A549 (cell line): ENCODE data around the gene ARHGEF19. TPM values are rescaled to one million over a fixed set of nuclear protein-coding genes. Genes with fewer than 3 reads are reported as not detected.

Source experiments
- ATAC-seq, 2 experiments: fragments of 200-7000 bp in 1 of 2; fragments of >200 bp in 1 of 2; cut with Nextera tagmentation in 1 of 2; cut with Tn5 transposase in 1 of 2; 3 replicates each; pipeline versions ENCODE4 v1.8.0 to v1.9.1; 2018 to 2020; ENCODE audit warnings: mild to moderate bottlenecking in 1 of 2, moderate library complexity in 1 of 2
- CTCF ChIA-PET: fragments of 300-600 bp; sonication (Branson Sonifier 250); formaldehyde crosslinking; extraction: SDS; loops from one replicate; lab custom pipeline; 2021; ENCODE audit warnings: antibody characterized with exemption, inconsistent platforms; lab: Yijun Ruan, JAX
- POLR2A ChIA-PET: fragments of 350-600 bp; formaldehyde crosslinking; extraction: SDS; loops from one replicate; lab custom pipeline; 2021; ENCODE audit warnings: antibody characterized with exemption, inconsistent platforms; lab: Yijun Ruan, JAX
- DNase-seq, 2 experiments: peaks; one replicate each; pipeline versions ENCODE4 v3.0.0 to v3.0.0-alpha.2; 2011 to 2016; ENCODE audit warnings: low read depth in 1 of 2, low spot score in 1 of 2
- FAIRE-seq: peaks from 2 replicates; lab custom pipeline; 2011; peaks lifted over from hg19 to GRCh38; lab: Jason Lieb, UNC
- H3K27ac ChIP-seq, 2 experiments: fragments of >200 bp; sonication (Bioruptor Twin); formaldehyde crosslinking; 3 replicates each; pipeline ENCODE4 v1.5.1; 2016 to 2017
- H3K4me1 ChIP-seq: fragments of >200 bp; sonication (Bioruptor Twin); formaldehyde crosslinking; 3 replicates; pipeline ENCODE4 v1.6.1; 2016
- H3K4me2 ChIP-seq: fragments of >200 bp; sonication (Bioruptor Twin); formaldehyde crosslinking; 3 replicates; pipeline ENCODE4 v1.6.1; 2016
- H3K4me3 ChIP-seq: fragments of >200 bp; sonication (Bioruptor Twin); formaldehyde crosslinking; 3 replicates; pipeline ENCODE4 v1.5.1; 2016
- H3K9me3 ChIP-seq: fragments of >200 bp; sonication (Bioruptor Twin); formaldehyde crosslinking; 3 replicates; pipeline ENCODE4 v1.6.1; 2016
- BHLHE40 ChIP-seq: IDR thresholded peaks from 2 replicates; pipeline ENCODE4 v1.6.1; 2012; ENCODE audit warnings: low read depth, low read length, inconsistent platforms
- CBX2 ChIP-seq: fragments of 200-600 bp; sonication (generic); IDR thresholded peaks from 2 replicates; pipeline ENCODE4 v1.6.1; 2016; ENCODE audit warnings: low read depth, mild to moderate bottlenecking, borderline replicate concordance
- E2F6 ChIP-seq: IDR thresholded peaks from 2 replicates; pipeline ENCODE4 v1.6.1; 2012; ENCODE audit warnings: low read depth, borderline replicate concordance
- EHF ChIP-seq: fragments of 250-450 bp; sonication (Bioruptor Pico); IDR thresholded peaks from 2 replicates; pipeline ENCODE4 v1.5.0; 2020; ENCODE audit warnings: mild to moderate bottlenecking
- EHMT2 ChIP-seq: fragments of 200-600 bp; sonication (generic); IDR thresholded peaks from 2 replicates; pipeline ENCODE4 v1.6.1; 2016; ENCODE audit warnings: antibody characterized with exemption, low read depth, mild to moderate bottlenecking, moderate library complexity
- ELK1 ChIP-seq: fragments of 150-350 bp; IDR thresholded peaks from 2 replicates; pipeline ENCODE4 v1.6.1; 2014; ENCODE audit warnings: low read depth, mild to moderate bottlenecking, low read length
- FOSB ChIP-seq: fragments of 250-450 bp; sonication (Bioruptor Pico); IDR thresholded peaks from 2 replicates; pipeline ENCODE4 v1.5.0; 2020; ENCODE audit warnings: mild to moderate bottlenecking, moderate library complexity
- FOSL2 ChIP-seq, 2 experiments: fragments of 450-650 bp in 1 of 2; fragments of >200 bp in 1 of 2; sonication (Bioruptor Twin) in 1 of 2; formaldehyde crosslinking; IDR thresholded peaks; 2 replicates each; pipeline versions ENCODE4 v1.5.0 to v1.6.1; 2016 to 2020; ENCODE audit warnings: mild to moderate bottlenecking in 1 of 2, moderate library complexity in 1 of 2
- HDAC2 ChIP-seq: fragments of 200-600 bp; sonication (generic); IDR thresholded peaks from 2 replicates; pipeline ENCODE4 v1.6.1; 2016
- HOXB13 ChIP-seq: fragments of 250-450 bp; sonication (Bioruptor Pico); IDR thresholded peaks from 2 replicates; pipeline ENCODE4 v1.5.0; 2020; ENCODE audit warnings: low read depth, mild to moderate bottlenecking, moderate library complexity
- JUNB ChIP-seq: fragments of >200 bp; sonication (Bioruptor Twin); formaldehyde crosslinking; IDR thresholded peaks from 2 replicates; pipeline ENCODE4 v1.6.1; 2016
- MAZ ChIP-seq: fragments of 150-350 bp; IDR thresholded peaks from 2 replicates; pipeline ENCODE4 v1.6.1; 2014; ENCODE audit warnings: antibody characterized with exemption, low read depth, low read length, borderline replicate concordance
- MYC ChIP-seq: IDR thresholded peaks from 2 replicates; pipeline ENCODE4 v1.6.1; 2012; ENCODE audit warnings: mild to moderate bottlenecking, inconsistent platforms, low read length, improper control_type of control experiment, borderline replicate concordance
- POLR2A ChIP-seq: IDR thresholded peaks from 2 replicates; pipeline ENCODE4 v1.6.1; 2012; ENCODE audit warnings: mild to moderate bottlenecking, low read length
- RAD21 ChIP-seq, 2 experiments: fragments of >200 bp in 1 of 2; sonication (Bioruptor Twin) in 1 of 2; formaldehyde crosslinking in 1 of 2; IDR thresholded peaks in 1 of 2; conservative IDR thresholded peaks in 1 of 2; 2 replicates in 1 of 2; 3 replicates in 1 of 2; pipeline ENCODE4 v1.6.1; 2012 to 2018; ENCODE audit warnings: inconsistent platforms in 1 of 2
- RFX5 ChIP-seq: fragments of 450-650 bp; IDR thresholded peaks from 2 replicates; pipeline ENCODE4 v1.7.1; 2014; ENCODE audit warnings: antibody characterized with exemption, mild to moderate bottlenecking, moderate library complexity
- RNF2 ChIP-seq: fragments of 200-600 bp; sonication (generic); IDR thresholded peaks from 2 replicates; pipeline ENCODE4 v1.6.1; 2016; ENCODE audit warnings: low read depth, mild to moderate bottlenecking, antibody characterized with exemption, moderate library complexity, borderline replicate concordance
- SREBF2 ChIP-seq: fragments of 450-650 bp; IDR thresholded peaks from 2 replicates; pipeline ENCODE4 v1.6.1; 2014; ENCODE audit warnings: mild to moderate bottlenecking, moderate library complexity
- TFCP2L1 ChIP-seq: fragments of 250-450 bp; sonication (Bioruptor Pico); IDR thresholded peaks from 2 replicates; pipeline ENCODE4 v1.5.0; 2021; ENCODE audit warnings: mild to moderate bottlenecking
- TP53 ChIP-seq: fragments of 250-450 bp; sonication (Bioruptor Pico); IDR thresholded peaks from 2 replicates; pipeline ENCODE4 v1.5.0; 2021; ENCODE audit warnings: mild to moderate bottlenecking, moderate library complexity
- ZNF302 ChIP-seq: fragments of 250-450 bp; sonication (Bioruptor Pico); IDR thresholded peaks from 2 replicates; pipeline ENCODE4 v1.9.0; 2021; ENCODE audit warnings: inconsistent platforms, mild to moderate bottlenecking, moderate library complexity
- ZSCAN20 ChIP-seq: fragments of 250-450 bp; sonication (Bioruptor Pico); IDR thresholded peaks from 2 replicates; pipeline ENCODE4 v1.8.0; 2022; ENCODE audit warnings: mild to moderate bottlenecking, moderate library complexity
- WGBS: methylation state at CpG from one replicate; pipeline ENCODE4 v1.1.6; 2017; ENCODE audit errors: missing lambda C conversion rate; 5-methylcytosine and 5-hydroxymethylcytosine counted together
- polyA plus RNA-seq, 4 experiments: library from polyadenylated mRNA; depleted of rRNA in 3 of 4; stranded (reverse); fragments of >200 nt; fragmentation: RNase III in 1 of 4; extraction: RNeasy Plus Mini Kit Qiagen cat#74134 plus additional on column Dnase treatment in 1 of 4; gene quantifications; 2 replicates in 3 of 4; 3 replicates in 1 of 4; pipeline ENCODE4 v1.2.3, GENCODE V29; 2011 to 2017
- TF ChIP-seq, protein P1 (sequence below): fragments of >200 bp; sonication (Bioruptor Twin); formaldehyde crosslinking; IDR thresholded peaks from 3 replicates; pipeline ENCODE4 v1.5.1; 2016
- TF ChIP-seq, protein P2 (sequence below): fragments of 200-600 bp; sonication (generic); IDR thresholded peaks from 2 replicates; pipeline ENCODE4 v1.6.1; 2016; ENCODE audit warnings: antibody characterized with exemption, mild to moderate bottlenecking, moderate library complexity

ARHGEF19 gene
- polyA plus RNA-seq, 2 of the 4 experiments (the other 2 are of a cell fraction) = 6.1 to 9.2 TPM

DNA sequence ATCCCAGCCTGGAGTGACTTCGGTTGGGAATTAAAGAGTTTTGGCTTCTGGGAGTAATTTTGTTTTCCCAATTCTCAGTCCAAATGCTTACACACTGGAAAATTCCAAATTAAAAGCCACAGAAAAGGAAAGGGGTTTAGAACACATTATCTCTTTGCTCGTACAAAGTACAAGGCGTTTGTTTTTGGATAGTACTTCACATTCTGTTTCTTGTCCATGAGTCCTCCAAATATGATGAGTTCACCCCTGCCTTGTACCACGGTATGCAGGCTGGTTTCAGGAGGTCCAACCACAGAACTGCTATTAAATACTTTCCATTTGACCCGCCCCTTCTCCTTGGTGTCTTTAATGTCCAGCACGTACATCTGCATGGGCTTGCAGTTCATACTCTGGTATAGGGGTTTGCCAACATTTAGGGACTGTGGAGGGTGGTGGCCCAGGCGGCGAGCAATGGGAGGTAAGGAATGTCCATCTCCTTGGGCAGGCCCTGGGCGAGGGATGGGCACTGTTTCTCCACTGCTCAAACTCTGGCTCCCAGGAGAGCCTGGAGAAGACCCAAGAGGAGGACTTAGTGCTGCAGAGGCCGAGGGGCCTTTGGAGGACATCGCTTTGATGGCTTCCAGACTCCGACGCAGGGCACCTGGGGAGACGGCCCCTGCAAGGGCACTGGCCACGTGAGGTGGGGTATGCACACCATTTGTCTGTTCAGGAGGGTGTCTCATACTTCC lies 38.2 kb upstream of the ARHGEF19 start:
- no peak for FAIRE-seq
- ATAC-seq = no peak
- peaks cover 34% of the 10 kb centered on the region; the same call in 2 of the 3 replicates for H3K4me1 ChIP-seq

DNA sequence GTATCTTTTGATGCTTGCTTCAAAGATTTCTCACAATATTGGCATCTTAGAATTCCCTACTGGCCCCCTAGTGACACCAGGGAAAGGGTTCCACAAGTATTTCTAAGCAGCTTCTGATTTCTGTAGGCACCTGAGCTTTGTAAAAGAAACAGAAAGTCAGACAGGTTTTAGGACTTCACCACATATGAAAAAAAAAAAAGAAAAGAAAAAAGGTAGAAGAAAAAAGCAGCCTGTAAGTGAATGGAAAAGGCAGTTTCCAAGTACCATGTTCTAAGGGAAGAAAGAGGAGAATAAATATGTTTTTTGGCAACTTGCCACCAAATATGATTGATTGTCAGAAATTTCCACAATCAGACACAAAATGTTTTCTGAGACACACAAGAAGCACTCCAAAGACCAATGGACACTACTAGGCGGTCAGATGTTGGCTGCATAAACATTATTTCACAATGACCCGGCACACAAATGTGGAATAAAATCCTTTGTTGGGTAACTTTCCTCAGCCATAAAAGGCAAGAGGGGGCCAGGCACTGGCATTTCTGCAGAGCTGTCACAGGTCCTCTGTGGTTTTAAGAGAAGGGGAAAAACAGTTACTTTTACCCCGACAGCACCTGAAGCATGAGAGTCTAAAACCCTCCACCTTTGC lies 37.3 kb upstream of the ARHGEF19 start:
- Histone ChIP-seq H3K27ac (no peak overlapping the region; a peak in 1 of 6 replicates), H3K4me3 (no peak overlapping the region), H3K4me2 (no peak overlapping the region; the same call in 2 of the 3 replicates), H3K4me1 (peaks cover 34% of the 10 kb centered on the region; the same call in 2 of the 3 replicates), H3K9me3 (no peaks in the 10 kb centered on the region)
- WGBS = 80% methylated on average over 3 of the region's 3 CpGs
- TF ChIP-seq MYC (no peak), FOSB (CRISPR knock-in tag) (no peak), RFX5 (no peak), POLR2A (no peak), E2F6 (no peak), EHMT2 (no peak), JUNB (no peak), CBX2 (no peak), HOXB13 (no peak), TFCP2L1 (CRISPR knock-in tag) (no peak), RAD21 (conservative IDR thresholded peaks at IDR 0.05 in 1 of 2, IDR thresholded peaks at IDR 0.05 in 1 of 2) (no peak), SREBF2 (no peak), RNF2 (no peak), TP53 (CRISPR knock-in tag) (no peak), EHF (CRISPR knock-in tag) (no peak), ZSCAN20 (CRISPR knock-in tag) (no peak), BHLHE40 (no peak), FOSL2 (IDR thresholded peaks at IDR 0.05) (no peak), FOSL2 (CRISPR knock-in tag; IDR thresholded peaks at IDR 0.05) (no peak)
- TF ChIP-seq, protein P1, sequence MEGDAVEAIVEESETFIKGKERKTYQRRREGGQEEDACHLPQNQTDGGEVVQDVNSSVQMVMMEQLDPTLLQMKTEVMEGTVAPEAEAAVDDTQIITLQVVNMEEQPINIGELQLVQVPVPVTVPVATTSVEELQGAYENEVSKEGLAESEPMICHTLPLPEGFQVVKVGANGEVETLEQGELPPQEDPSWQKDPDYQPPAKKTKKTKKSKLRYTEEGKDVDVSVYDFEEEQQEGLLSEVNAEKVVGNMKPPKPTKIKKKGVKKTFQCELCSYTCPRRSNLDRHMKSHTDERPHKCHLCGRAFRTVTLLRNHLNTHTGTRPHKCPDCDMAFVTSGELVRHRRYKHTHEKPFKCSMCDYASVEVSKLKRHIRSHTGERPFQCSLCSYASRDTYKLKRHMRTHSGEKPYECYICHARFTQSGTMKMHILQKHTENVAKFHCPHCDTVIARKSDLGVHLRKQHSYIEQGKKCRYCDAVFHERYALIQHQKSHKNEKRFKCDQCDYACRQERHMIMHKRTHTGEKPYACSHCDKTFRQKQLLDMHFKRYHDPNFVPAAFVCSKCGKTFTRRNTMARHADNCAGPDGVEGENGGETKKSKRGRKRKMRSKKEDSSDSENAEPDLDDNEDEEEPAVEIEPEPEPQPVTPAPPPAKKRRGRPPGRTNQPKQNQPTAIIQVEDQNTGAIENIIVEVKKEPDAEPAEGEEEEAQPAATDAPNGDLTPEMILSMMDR = no peak
- TF ChIP-seq, protein P2, sequence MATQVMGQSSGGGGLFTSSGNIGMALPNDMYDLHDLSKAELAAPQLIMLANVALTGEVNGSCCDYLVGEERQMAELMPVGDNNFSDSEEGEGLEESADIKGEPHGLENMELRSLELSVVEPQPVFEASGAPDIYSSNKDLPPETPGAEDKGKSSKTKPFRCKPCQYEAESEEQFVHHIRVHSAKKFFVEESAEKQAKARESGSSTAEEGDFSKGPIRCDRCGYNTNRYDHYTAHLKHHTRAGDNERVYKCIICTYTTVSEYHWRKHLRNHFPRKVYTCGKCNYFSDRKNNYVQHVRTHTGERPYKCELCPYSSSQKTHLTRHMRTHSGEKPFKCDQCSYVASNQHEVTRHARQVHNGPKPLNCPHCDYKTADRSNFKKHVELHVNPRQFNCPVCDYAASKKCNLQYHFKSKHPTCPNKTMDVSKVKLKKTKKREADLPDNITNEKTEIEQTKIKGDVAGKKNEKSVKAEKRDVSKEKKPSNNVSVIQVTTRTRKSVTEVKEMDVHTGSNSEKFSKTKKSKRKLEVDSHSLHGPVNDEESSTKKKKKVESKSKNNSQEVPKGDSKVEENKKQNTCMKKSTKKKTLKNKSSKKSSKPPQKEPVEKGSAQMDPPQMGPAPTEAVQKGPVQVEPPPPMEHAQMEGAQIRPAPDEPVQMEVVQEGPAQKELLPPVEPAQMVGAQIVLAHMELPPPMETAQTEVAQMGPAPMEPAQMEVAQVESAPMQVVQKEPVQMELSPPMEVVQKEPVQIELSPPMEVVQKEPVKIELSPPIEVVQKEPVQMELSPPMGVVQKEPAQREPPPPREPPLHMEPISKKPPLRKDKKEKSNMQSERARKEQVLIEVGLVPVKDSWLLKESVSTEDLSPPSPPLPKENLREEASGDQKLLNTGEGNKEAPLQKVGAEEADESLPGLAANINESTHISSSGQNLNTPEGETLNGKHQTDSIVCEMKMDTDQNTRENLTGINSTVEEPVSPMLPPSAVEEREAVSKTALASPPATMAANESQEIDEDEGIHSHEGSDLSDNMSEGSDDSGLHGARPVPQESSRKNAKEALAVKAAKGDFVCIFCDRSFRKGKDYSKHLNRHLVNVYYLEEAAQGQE = no peak
- POLR2A ChIA-PET = no interaction called here
- CTCF ChIA-PET = interaction anchor here (1.8 to 3.3 kb wide), 3 partner anchors 12 to 171 kb away, joined by 6 to 25 read pairs (median 13); partner anchors contain the start of gene CPLANE2
- DNase-seq (no peak), FAIRE-seq (no peak), ATAC-seq (no peak)

More for the DNA sequence above, 38.2 kb upstream of the ARHGEF19 start:
- ChIA-PET CTCF (interaction anchor here (1.1 to 3.1 kb wide), 2 partner anchors 101 to 168 kb away, joined by 3 to 13 read pairs; partner anchors contain the start of gene FBXO42), POLR2A (no interaction called here)
- WGBS = 93% methylated on average over 15 of the region's 15 CpGs
- DNase-seq = no peak
- Histone ChIP-seq H3K27ac (no peak overlapping the region; a peak in 1 of 6 replicates), H3K4me3 (no peak overlapping the region), H3K4me2 (no peak overlapping the region), H3K9me3 (no peaks in the 10 kb centered on the region)
- TF ChIP-seq RFX5 (no peak), JUNB (no peak), MAZ (no peak), ZNF302 (no peak), EHF (CRISPR knock-in tag) (no peak), HDAC2 (no peak), RNF2 (no peak), HOXB13 (no peak), TP53 (CRISPR knock-in tag) (no peak), ELK1 (no peak)
- TF ChIP-seq, all 56 proteins: peak for 0
